Ovary (tissue), 9 donors: Measurements from ENCODE around the gene DNAJC3. TPM values are rescaled to one million over a fixed set of nuclear protein-coding genes. Genes with fewer than 3 reads are reported as not detected.
"Not testable (repeated sequence)": the region's sequence is repeated elsewhere in the genome, so short reads cannot be mapped to it uniquely, and the experiment has no call there.

Experiments
- DNase-seq, 5 donors: peaks; one replicate each; pipeline ENCODE4 v3.0.0-alpha.2; 2019 to 2020
- H3K27ac ChIP-seq, 2 donors: fragments of 200-600 bp; one replicate each; pipeline versions ENCODE4 v1.5.1 to v1.8.0; 2019 to 2022
- H3K27me3 ChIP-seq: fragments of 200-600 bp; one replicate; pipeline ENCODE4 v1.8.0; 2022
- H3K36me3 ChIP-seq: fragments of 200-600 bp; sonication (generic); one replicate; pipeline ENCODE4 v1.5.1; 2019
- H3K4me1 ChIP-seq: one replicate; pipeline ENCODE4 v1.8.1; 2013; ENCODE audit warnings: mild to moderate bottlenecking, moderate library complexity; ENCODE audit not compliant: insufficient read depth
- H3K4me3 ChIP-seq: fragments of 200-600 bp; sonication (generic); one replicate; pipeline ENCODE4 v1.5.1; 2017
- H3K9me3 ChIP-seq, 2 donors: fragments of 200-600 bp in 1 of 2; sonication (generic) in 1 of 2; one replicate each; pipeline versions ENCODE4 v1.5.1 to v1.8.1; 2013 to 2019; ENCODE audit warnings: mild to moderate bottlenecking in 1 of 2, moderate library complexity in 1 of 2
- CTCF ChIP-seq, 3 donors: fragments of 450-650 bp in 2 of 3; fragments of 200-600 bp in 1 of 3; IDR thresholded peaks; one replicate each; pipeline versions ENCODE4 v1.5.1 to v1.8.0; 2016 to 2022; ENCODE audit warnings: antibody characterized with exemption in 3 of 3, mild to moderate bottlenecking in 1 of 3
- EP300 ChIP-seq: sonication (generic); formaldehyde crosslinking; IDR thresholded peaks from one replicate; pipeline ENCODE4 v1.6.1; 2017; ENCODE audit warnings: antibody characterized with exemption
- POLR2A ChIP-seq: fragments of 450-650 bp; IDR thresholded peaks from one replicate; pipeline ENCODE4 v1.6.1; 2017; ENCODE audit warnings: antibody characterized with exemption, mild to moderate bottlenecking, moderate library complexity
- WGBS, 3 donors: extraction: QIAGEN DNeasy Blood & Tissue Kit in 1 of 3; methylation state at CpG; one replicate each; pipeline versions ENCODE4 v1.1.5 to v1.1.7; 2013 to 2017; 5-methylcytosine and 5-hydroxymethylcytosine counted together
- intact Hi-C, 4 donors: fragments of 100-400 bp; cut with DNase I; formaldehyde crosslinking; loops; one replicate each; pipeline versions ENCODE4 v1.11.0 to v1.15.1; 2022 to 2023
- polyA plus RNA-seq, 2 donors: library from polyadenylated mRNA; stranded (reverse); fragments of 200-250 nt in 1 of 2; fragments of 350-450 nt in 1 of 2; fragmentation: Illumina TruSeq in 1 of 2; extraction: RNeasy Lipid Tissue Mini Kit (QIAGEN cat#74804) in 1 of 2; gene quantifications; one replicate each; pipeline ENCODE4 v1.2.3, GENCODE V29; 2013 to 2014
- total RNA-seq, 7 donors: library from RNA; depleted of rRNA in 2 of 7; stranded (reverse); fragments of >200 nt in 2 of 7; fragmentation: NEBNext Ultra II Directional in 3 of 7; extraction: Animal tissue kit (Norgen Biotek cat#: 25700) in 3 of 7; gene quantifications; one replicate each; pipeline versions ENCODE4 v1.1.0 to v1.2.4, GENCODE V29; 2016 to 2023
- donor health status: DM: no; HTN: no; CAD: no; lungs with moderate emphysema.
- donor health status: DM: no; HTN: no; CAD: no.
- donor health status: Bipolar disorder and iron deficiency.
- donor health status: DM: yes; HTN: yes; CAD: no.
- donor health status: DM: no; HTN: no; CAD: no.
- donor health status: DM: yes; HTN: yes; CAD: no.

The DNAJC3 gene
- total and polyA plus RNA-seq, 9 donors: 13.6 to 56.7 (median 33.4) TPM

GRCh38 chr13:95788100-95788463, 111.1 kb downstream of the DNAJC3 start:
- no peak overlapping the region for H3K27ac ChIP-seq
- no peaks in the 10 kb centered on the region for H3K27me3 ChIP-seq
- intact Hi-C loops: no loop called here
- no peak overlapping the region for H3K4me3 ChIP-seq
- no peaks in the 10 kb centered on the region for H3K36me3 ChIP-seq
- 53 to 70% (median 55%) methylated on average over 2 of the region's 2 CpGs for WGBS, 3 donors
- peaks cover 3% of the 10 kb centered on the region for H3K4me1 ChIP-seq
- TF ChIP-seq EP300: no peak
- TF ChIP-seq POLR2A: no peak
- no peak for DNase-seq
- H3K9me3 ChIP-seq: no peaks in the 10 kb centered on the region

DNA sequence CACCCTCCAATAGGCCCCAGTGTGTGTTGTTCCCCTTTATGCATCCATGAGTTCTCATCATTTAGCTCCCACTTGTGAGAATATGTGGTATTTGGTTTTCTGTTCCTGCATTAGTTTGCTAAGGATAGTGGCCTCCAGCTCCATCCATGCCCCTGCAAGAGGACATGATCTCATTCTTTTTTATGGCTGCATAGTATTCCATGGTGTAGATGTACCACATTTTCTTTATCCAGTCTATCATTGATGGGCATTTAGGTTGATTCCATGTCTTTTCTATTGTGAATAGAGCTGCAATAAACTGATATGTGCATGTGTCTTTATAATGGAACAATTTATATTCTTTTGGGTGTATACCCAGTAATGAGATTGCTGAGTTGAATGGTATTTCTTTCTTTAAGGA, 112.4 kb downstream of the DNAJC3 start:
- H3K27me3 ChIP-seq, DNase-seq, H3K4me1 ChIP-seq, intact Hi-C loops, H3K27ac ChIP-seq, H3K4me3 ChIP-seq, H3K36me3 ChIP-seq, H3K9me3 ChIP-seq: not testable (repeated sequence)

GRCh38 chr13:95791084-95791722, 114.3 kb downstream of the DNAJC3 start:
- no peak for DNase-seq
- no peaks in the 10 kb centered on the region for H3K27me3 ChIP-seq
- TF ChIP-seq CTCF (IDR thresholded peaks at IDR 0.05) (no peak), POLR2A (no peak), EP300 (no peak)
- no peaks in the 10 kb centered on the region for H3K9me3 ChIP-seq
- H3K27ac ChIP-seq: no peak overlapping the region
- H3K4me1 ChIP-seq: no peaks in the 10 kb centered on the region
- 86 to 89% (median 88%) methylated on average over 7 of the region's 7 CpGs for WGBS, 3 donors
- intact Hi-C loops: no loop called here
- H3K4me3 ChIP-seq: no peak overlapping the region
- no peaks in the 10 kb centered on the region for H3K36me3 ChIP-seq

- 90 to 96% (median 93%) methylated on average over 3 of the region's 3 CpGs for WGBS, 3 donors
- no peak overlapping the region for H3K4me3 ChIP-seq
- no peak for TF ChIP-seq EP300
- TF ChIP-seq POLR2A: no peak
- TF ChIP-seq CTCF (IDR thresholded peaks at IDR 0.05): no peak
- no peak for DNase-seq
- no peaks in the 10 kb centered on the region for H3K4me1 ChIP-seq
- no peak overlapping the region for H3K27ac ChIP-seq
- H3K27me3 ChIP-seq: no peaks in the 10 kb centered on the region
- H3K9me3 ChIP-seq: no peaks in the 10 kb centered on the region
- no peaks in the 10 kb centered on the region for H3K36me3 ChIP-seq
- intact Hi-C loops: loop anchor here in 1 of 4 donors (2.0 kb wide), 1 partner anchor 34 kb away; no protein-coding TSS in a partner anchor
Observed at GRCh38 chr13:95793018-95793555, 116.1 kb downstream of the DNAJC3 start.

- intact Hi-C loops: loop anchor here in 1 of 4 donors (2.0 kb wide), 1 partner anchor 33 kb away; no protein-coding TSS in a partner anchor
- Histone ChIP-seq H3K36me3 (no peaks in the 10 kb centered on the region), H3K9me3 (no peaks in the 10 kb centered on the region), H3K4me3 (no peak overlapping the region), H3K27me3 (no peaks in the 10 kb centered on the region), H3K27ac (no peak overlapping the region), H3K4me1 (no peaks in the 10 kb centered on the region)
- DNase-seq: no peak
- 36 to 60% (median 45%) methylated on average over 3 of the region's 3 CpGs for WGBS, 3 donors
- TF ChIP-seq EP300 (no peak), CTCF (IDR thresholded peaks at IDR 0.05) (no peak), POLR2A (no peak)
Observed at GRCh38 chr13:95793781-95794180, 116.8 kb downstream of the DNAJC3 start.
